Kidney (tissue), 14 donors: ENCODE data around the gene BEST4. TPM values are rescaled to one million over a fixed set of nuclear protein-coding genes. Genes with fewer than 3 reads are reported as not detected.

Experiments used
- DNase-seq, 5 donors: peaks; one replicate each; pipeline ENCODE4 v3.0.0-alpha.2; 2013 to 2020
- FAIRE-seq: peaks from 2 replicates; lab custom pipeline; 2012; peaks lifted over from hg19 to GRCh38; lab: Jason Lieb, UNC
- H3K27ac ChIP-seq, 2 donors: one replicate each; pipeline ENCODE4 v1.7.0; 2013; ENCODE audit warnings: low read depth in 2 of 2, low read length in 2 of 2, inconsistent platforms in 1 of 2
- H3K27me3 ChIP-seq: one replicate; pipeline ENCODE4 v1.7.1; 2013; ENCODE audit warnings: low read length, inconsistent platforms; ENCODE audit not compliant: control insufficient read depth, insufficient read depth
- H3K36me3 ChIP-seq, 3 donors: one replicate each; pipeline versions ENCODE4 v1.7.0 to v1.7.1; 2013; ENCODE audit warnings: low read length in 3 of 3, control low read depth in 1 of 3, inconsistent platforms in 1 of 3; ENCODE audit not compliant: insufficient read depth in 3 of 3, control insufficient read depth in 2 of 3
- H3K4me1 ChIP-seq, 3 donors: one replicate each; pipeline versions ENCODE4 v1.7.0 to v1.7.1; 2013; ENCODE audit warnings: low read length in 3 of 3, inconsistent platforms in 1 of 3, low read depth in 1 of 3; ENCODE audit not compliant: control insufficient read depth in 2 of 3, insufficient read depth in 2 of 3
- H3K4me3 ChIP-seq, 3 donors: one replicate each; pipeline versions ENCODE4 v1.7.0 to v1.8.1; 2013; ENCODE audit warnings: low read length in 3 of 3, control low read depth in 1 of 3, inconsistent platforms in 1 of 3
- H3K9ac ChIP-seq, 3 donors: one replicate each; pipeline versions ENCODE4 v1.7.0 to v1.7.1; 2013; ENCODE audit warnings: low read length in 3 of 3, control low read depth in 1 of 3, inconsistent platforms in 1 of 3
- H3K9me3 ChIP-seq, 3 donors: one replicate each; pipeline versions ENCODE4 v1.7.0 to v1.7.1; 2013; ENCODE audit warnings: low read length in 3 of 3, control low read depth in 1 of 3, inconsistent platforms in 1 of 3; ENCODE audit not compliant: control insufficient read depth in 2 of 3, insufficient read depth in 1 of 3
- CTCF ChIP-seq: IDR thresholded peaks from 3 replicates; pipeline ENCODE4 v1.5.1; 2012; ENCODE audit warnings: mild to moderate bottlenecking, moderate library complexity, borderline replicate concordance; ENCODE audit not compliant: insufficient read depth; ENCODE audit errors: extremely low read depth
- intact Hi-C: fragments of 100-400 bp; cut with DNase I; formaldehyde crosslinking; loops from one replicate; pipeline ENCODE4 v1.11.1; 2022
- polyA plus RNA-seq: library from polyadenylated mRNA; stranded (reverse); fragments of 350-450 nt; fragmentation: Illumina TruSeq; extraction: RNeasy Lipid Tissue Mini Kit (QIAGEN cat#74804); gene quantifications from one replicate; pipeline ENCODE4 v1.2.3, GENCODE V29; 2014; ENCODE audit warnings: low read depth, low replicate concordance; ENCODE audit not compliant: insufficient read depth
- total RNA-seq: library from RNA; stranded (reverse); fragmentation: NEBNext Ultra II Directional; extraction: Animal tissue kit (Norgen Biotek cat#: 25700); gene quantifications from one replicate; pipeline ENCODE4 v1.2.1, GENCODE V29; 2021
- donor health status: control.
- donor health status: control.
- donor health status: control.
- donor health status: control.
- donor health status: control.
- donor health status: DM: yes; HTN: yes; CAD: no.
- donor health status: Normal renal cell carcinoma (clear cell type).

The BEST4 gene
- total and polyA plus RNA-seq, 2 donors from 2014 or later = 0.37 to 0.50 TPM

- Histone ChIP-seq H3K36me3 (no peaks in the 10 kb centered on the region), H3K27ac (no peak overlapping the region), H3K27me3 (no peaks in the 10 kb centered on the region), H3K9ac (no peak overlapping the region), H3K4me3 (no peak overlapping the region), H3K9me3 (no peaks in the 10 kb centered on the region), H3K4me1 (peaks cover 0 to 2% (median 0%) of the 10 kb centered on the region in 3 donors)
- TF ChIP-seq CTCF = no peak
- DNase-seq (no peak), FAIRE-seq (no peak)
- intact Hi-C loops = loop anchor here (10.0 kb wide), 1 partner anchor 47 kb away; the partner anchor contains the start of gene BEST4
Measured at GRCh38 chr1:44832056-44832705, 44.2 kb upstream of the BEST4 start.

- no peak for FAIRE-seq
- no peaks in the 10 kb centered on the region for H3K9me3 ChIP-seq
- no peak overlapping the region for H3K9ac ChIP-seq
- no peak overlapping the region for H3K4me3 ChIP-seq
- no peaks in the 10 kb centered on the region for H3K27me3 ChIP-seq
- peaks cover 0 to 2% (median 0%) of the 10 kb centered on the region in 3 donors for H3K4me1 ChIP-seq
- H3K36me3 ChIP-seq = no peaks in the 10 kb centered on the region
- intact Hi-C loops = loop anchor here (10.0 kb wide), 1 partner anchor 47 kb away; the partner anchor contains the start of gene BEST4
- H3K27ac ChIP-seq = no peak overlapping the region
- TF ChIP-seq CTCF = no peak
- DNase-seq = no peak
Measured at GRCh38 chr1:44831516-44831915, 43.5 kb upstream of the BEST4 start.

- Histone ChIP-seq H3K27ac (no peak overlapping the region), H3K9me3 (no peaks in the 10 kb centered on the region), H3K9ac (no peak overlapping the region), H3K36me3 (no peaks in the 10 kb centered on the region), H3K4me1 (peaks cover 0 to under 1% (median 0%) of the 10 kb centered on the region in 3 donors), H3K4me3 (no peak overlapping the region), H3K27me3 (no peaks in the 10 kb centered on the region)
- no peak for TF ChIP-seq CTCF
- intact Hi-C loops = loop anchor here (10.0 kb wide), 1 partner anchor 46 kb away; the partner anchor contains the start of gene BEST4
- FAIRE-seq (no peak), DNase-seq (no peak)
Measured at GRCh38 chr1:44830900-44831304, 42.9 kb upstream of the BEST4 start.
